DMS79 (cell line): Measurements from ENCODE around the gene FAM241A.

Source experiments
- DNase-seq: peaks from one replicate; lab custom pipeline; 2025; lab: John Stamatoyannopoulos, UW

FAM241A gene

GRCh38 chr4:112214390-112215264, 69.4 kb downstream of the FAM241A start:
- DNase-seq = no peak

GRCh38 chr4:112219826-112220366, 74.6 kb downstream of the FAM241A start:
- no peak for DNase-seq

- DNase-seq = no peak
Observed at GRCh38 chr4:112222219-112222955, 77.1 kb downstream of the FAM241A start.

DNA sequence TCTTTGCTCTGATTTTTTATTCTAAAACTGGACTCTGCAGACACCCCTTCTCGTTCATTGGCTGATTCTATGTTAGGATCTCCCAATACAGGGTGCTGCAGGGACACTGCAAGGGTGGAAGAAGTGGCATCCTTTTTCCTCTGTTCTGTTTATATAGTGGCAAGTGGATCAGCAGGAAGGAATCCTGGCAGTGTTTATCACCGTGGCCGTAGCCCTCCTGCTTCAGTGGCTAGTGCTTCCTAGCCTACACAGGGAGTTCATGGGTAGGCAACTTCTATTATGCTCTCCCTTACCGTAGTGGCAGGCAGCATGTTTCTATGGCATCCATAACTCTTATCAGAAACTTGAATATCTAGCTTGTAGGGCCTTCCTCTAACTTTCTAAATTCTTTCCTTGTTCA, 79.9 kb downstream of the FAM241A start:
- DNase-seq = no peak

- peak; percentile 58 for DNase-seq
Observed at GRCh38 chr4:112230879-112231778, 85.9 kb downstream of the FAM241A start.

- DNase-seq = peak; percentile 3
Observed at GRCh38 chr4:112231779-112232713, 86.8 kb downstream of the FAM241A start, which contains the start of gene AP1AR. Gene AP1AR (plus strand): TSS chr4:112231787. CDS start chr4:112232092, 305 bp downstream.

DNA sequence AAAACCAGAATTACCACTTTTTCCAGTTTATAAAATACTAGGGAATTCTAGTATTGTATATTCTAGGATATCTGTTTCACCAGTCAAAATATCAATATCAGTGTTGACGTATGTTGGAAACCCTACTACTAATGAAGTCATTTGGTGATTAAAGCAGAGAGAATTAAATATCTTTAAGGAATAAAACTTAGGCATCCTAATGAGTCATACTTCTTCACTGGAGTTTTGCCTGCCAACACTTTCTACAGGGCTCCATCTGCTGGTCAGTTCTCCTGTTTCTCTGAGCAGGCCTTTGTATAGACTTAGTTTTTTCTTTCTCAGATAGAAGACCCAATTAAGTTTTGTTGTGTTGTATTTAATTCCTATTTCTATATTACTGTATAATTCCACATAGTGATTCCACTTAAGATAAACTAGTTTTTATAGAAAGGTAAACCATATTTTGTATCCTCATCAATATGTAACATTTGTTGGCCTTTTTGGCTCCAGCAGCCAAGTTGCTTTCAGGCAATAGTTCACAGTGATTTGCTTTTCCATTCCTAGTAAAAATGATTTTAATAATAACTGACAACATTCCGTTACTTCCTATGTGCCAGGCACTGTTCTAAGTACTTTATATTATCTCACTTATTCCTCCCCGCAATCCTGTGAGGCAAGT, 89.8 kb downstream of the FAM241A start:
- DNase-seq = no peak

DNA sequence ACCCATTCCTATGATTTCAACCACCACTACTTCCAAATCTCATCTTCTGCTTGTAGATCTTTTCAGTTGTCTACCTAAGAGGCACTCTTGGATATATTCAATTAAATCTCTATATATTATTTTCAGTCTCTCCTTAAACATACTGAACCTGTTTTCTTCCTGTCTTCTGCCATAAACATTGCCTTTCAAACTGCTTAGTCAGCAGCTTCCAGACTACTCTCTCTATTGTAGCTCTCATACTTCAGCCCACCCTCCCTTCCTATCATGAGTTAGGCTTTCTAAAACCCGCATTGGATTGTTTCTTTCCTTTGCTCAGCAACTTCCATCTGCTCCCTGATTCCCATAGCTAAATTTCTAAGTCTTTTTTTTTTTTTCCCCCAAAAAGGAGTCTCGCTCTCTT, 90.8 kb downstream of the FAM241A start:
- no peak for DNase-seq

DNA sequence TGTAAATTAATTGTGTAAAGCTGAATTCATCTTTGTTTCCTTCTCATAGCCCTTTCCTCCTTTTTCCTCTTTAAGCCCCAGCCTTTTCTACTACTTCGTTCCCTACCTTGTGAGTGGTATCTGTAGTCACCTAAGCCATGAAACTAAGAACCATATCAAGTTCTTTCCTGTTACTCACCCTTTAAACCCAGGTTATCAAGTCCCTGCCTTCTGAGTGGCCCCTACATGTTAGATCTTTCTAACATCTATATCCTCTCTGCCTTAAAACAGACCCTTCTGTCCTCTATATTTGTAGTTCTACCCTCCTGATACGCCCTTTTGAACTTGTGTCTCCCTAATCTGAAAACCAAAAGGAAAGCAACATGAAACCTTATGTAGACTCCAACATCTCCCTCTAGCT, 93.6 kb downstream of the FAM241A start:
- no peak for DNase-seq
